SU-DHL-6 (cell line): Measurements from ENCODE around the gene SLC25A47.

Experiments
- EZH2phosphoT487 ChIP-seq: fragments of 200-600 bp; sonication (generic), shearing (Covaris generic); conservative IDR thresholded peaks from 2 replicates; pipeline ENCODE4 v1.6.1; 2018; ENCODE audit warnings: mild to moderate bottlenecking, antibody characterized with exemption, low read length, moderate library complexity, mixed read lengths
- TF ChIP-seq, protein P1 (sequence below): fragments of 200-600 bp; sonication (generic); IDR thresholded peaks from one replicate; pipeline ENCODE4 v1.5.1; 2017; ENCODE audit warnings: antibody characterized with exemption, mild to moderate bottlenecking, low read length, moderate library complexity; ENCODE audit not compliant: insufficient read depth, poor library complexity, severe bottlenecking

GRCh38 chr14:100303925-100304324, 19.2 kb upstream of the SLC25A47 start:
- TF ChIP-seq, protein P1, sequence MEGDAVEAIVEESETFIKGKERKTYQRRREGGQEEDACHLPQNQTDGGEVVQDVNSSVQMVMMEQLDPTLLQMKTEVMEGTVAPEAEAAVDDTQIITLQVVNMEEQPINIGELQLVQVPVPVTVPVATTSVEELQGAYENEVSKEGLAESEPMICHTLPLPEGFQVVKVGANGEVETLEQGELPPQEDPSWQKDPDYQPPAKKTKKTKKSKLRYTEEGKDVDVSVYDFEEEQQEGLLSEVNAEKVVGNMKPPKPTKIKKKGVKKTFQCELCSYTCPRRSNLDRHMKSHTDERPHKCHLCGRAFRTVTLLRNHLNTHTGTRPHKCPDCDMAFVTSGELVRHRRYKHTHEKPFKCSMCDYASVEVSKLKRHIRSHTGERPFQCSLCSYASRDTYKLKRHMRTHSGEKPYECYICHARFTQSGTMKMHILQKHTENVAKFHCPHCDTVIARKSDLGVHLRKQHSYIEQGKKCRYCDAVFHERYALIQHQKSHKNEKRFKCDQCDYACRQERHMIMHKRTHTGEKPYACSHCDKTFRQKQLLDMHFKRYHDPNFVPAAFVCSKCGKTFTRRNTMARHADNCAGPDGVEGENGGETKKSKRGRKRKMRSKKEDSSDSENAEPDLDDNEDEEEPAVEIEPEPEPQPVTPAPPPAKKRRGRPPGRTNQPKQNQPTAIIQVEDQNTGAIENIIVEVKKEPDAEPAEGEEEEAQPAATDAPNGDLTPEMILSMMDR = no peak
- no peak for TF ChIP-seq EZH2phosphoT487
